ENCODE results near the gene TSHB.

Gene TSHB

GRCh38 chr1:115060501-115060900, 30.9 kb downstream of the TSHB start:
- no peak for DNase-seq (ENCODE audit: low spot score)

- DNase-seq (ENCODE audit: low spot score): no peak
These were observed 32.9 kb downstream of the TSHB start for GRCh38 chr1:115062542-115063004.

GRCh38 chr1:115063228-115063901, 33.7 kb downstream of the TSHB start:
- no peak for DNase-seq (ENCODE audit: low spot score)

- DNase-seq (ENCODE audit: low spot score): no peak
These were observed 34.8 kb downstream of the TSHB start for GRCh38 chr1:115064461-115064860.

- no peak for DNase-seq (ENCODE audit: low spot score)
These were observed 35.4 kb downstream of the TSHB start for GRCh38 chr1:115065021-115065420.

GRCh38 chr1:115067161-115067859, 37.7 kb downstream of the TSHB start:
- no peak for DNase-seq (ENCODE audit: low spot score)

- no peak for DNase-seq (ENCODE audit: low spot score)
These were observed 39.4 kb downstream of the TSHB start for GRCh38 chr1:115068826-115069585.

- DNase-seq (ENCODE audit: low spot score): no peak
These were observed 40.2 kb downstream of the TSHB start for GRCh38 chr1:115069659-115070308.

- DNase-seq (ENCODE audit: low spot score): no peak
These were observed 41.5 kb downstream of the TSHB start for GRCh38 chr1:115071012-115071664.

GRCh38 chr1:115073298-115074087, 43.9 kb downstream of the TSHB start:
- no peak for DNase-seq (ENCODE audit: low spot score)

GRCh38 chr1:115074839-115075534, 45.4 kb downstream of the TSHB start:
- no peak for DNase-seq (ENCODE audit: low spot score)

GRCh38 chr1:115076384-115076915, 46.8 kb downstream of the TSHB start:
- no peak for DNase-seq (ENCODE audit: low spot score)

GRCh38 chr1:115077286-115077983, 47.8 kb downstream of the TSHB start:
- no peak for DNase-seq (ENCODE audit: low spot score)

- peak; percentile 51 for DNase-seq (ENCODE audit: low spot score)
These were observed 48.3 kb downstream of the TSHB start for GRCh38 chr1:115077984-115078330.

- DNase-seq (ENCODE audit: low spot score): peak; percentile 68
These were observed 49.1 kb downstream of the TSHB start for GRCh38 chr1:115078708-115079107.

- peak; percentile 18 for DNase-seq (ENCODE audit: low spot score)
These were observed 53.3 kb downstream of the TSHB start for GRCh38 chr1:115082949-115083348.

Data from putamen (tissue), 1 donor.